Measurements from ENCODE around the gene ALOX15B.
"Not testable (repeated sequence)": the region's sequence is repeated elsewhere in the genome, so short reads cannot be mapped to it uniquely, and the experiment has no call there.

Gene ALOX15B

GRCh38 chr17:8044819-8045810 lies 6.3 kb downstream of the ALOX15B start:
- peak in 1 of 2 experiments; percentile 16 for DNase-seq

- no peak for DNase-seq
These were observed 7.6 kb downstream of the ALOX15B start for GRCh38 chr17:8046306-8046928.

- no peak for DNase-seq
These were observed 8.3 kb downstream of the ALOX15B start for GRCh38 chr17:8046929-8047768.

GRCh38 chr17:8047769-8048110 lies 8.9 kb downstream of the ALOX15B start:
- no peak for DNase-seq

GRCh38 chr17:8048236-8048635 lies 9.4 kb downstream of the ALOX15B start:
- DNase-seq = no peak

GRCh38 chr17:8048736-8049135 lies 9.9 kb downstream of the ALOX15B start:
- no peak for DNase-seq

GRCh38 chr17:8051831-8052230 lies 13.0 kb downstream of the ALOX15B start:
- no peak for DNase-seq

GRCh38 chr17:8052256-8053252 lies 13.7 kb downstream of the ALOX15B start:
- DNase-seq = no peak

- no peak for DNase-seq
These were observed 14.7 kb downstream of the ALOX15B start for GRCh38 chr17:8053600-8053999.

GRCh38 chr17:8055851-8056231 lies 17.0 kb downstream of the ALOX15B start:
- no peak for DNase-seq

GRCh38 chr17:8056232-8056975 lies 17.5 kb downstream of the ALOX15B start:
- peak in 1 of 2 experiments; percentile 20 for DNase-seq

- DNase-seq = no peak
These were observed 18.2 kb downstream of the ALOX15B start for GRCh38 chr17:8056976-8057625.

GRCh38 chr17:8057691-8058114 lies 18.8 kb downstream of the ALOX15B start:
- peak; percentile 90 to 95 for DNase-seq

- DNase-seq = peak; percentile 49 to 58
These were observed 20.3 kb downstream of the ALOX15B start for GRCh38 chr17:8059131-8059530.

GRCh38 chr17:8060274-8060673 lies 21.4 kb downstream of the ALOX15B start:
- DNase-seq = peak; percentile 84 to 94

GRCh38 chr17:8061851-8062250 lies 23.0 kb downstream of the ALOX15B start:
- DNase-seq = not testable (repeated sequence)

- DNase-seq = no peak
These were observed 23.6 kb downstream of the ALOX15B start for GRCh38 chr17:8062435-8062806.

- no peak for DNase-seq
These were observed 24.1 kb downstream of the ALOX15B start for GRCh38 chr17:8062807-8063483.

GRCh38 chr17:8063761-8064534 lies 25.1 kb downstream of the ALOX15B start:
- DNase-seq = no peak

Measured in SHP77 (cell line).